Measurements from ENCODE around the gene P2RY6.
A peak's percentile ranks its signal among the peaks of the same experiment; 100 is the strongest.

- no peak for TF ChIP-seq POLR2A (IDR thresholded peaks at IDR 0.05)
- no peak for TF ChIP-seq CTCF (IDR thresholded peaks at IDR 0.05)
- TF ChIP-seq POLR2AphosphoS5 (IDR thresholded peaks at IDR 0.05) = peak in 1 of 4 donors; percentile 29
Observed at GRCh38 chr11:73311394-73311869, 39.3 kb downstream of the P2RY6 start.
